Natural killer cell treated with Interleukin-12 subunit alpha and Interleukin-12 subunit beta and Interleukin-15 and Interleukin-18, amount 100 ng/mL, for 72 hours (primary cell): ENCODE results near the gene TTC7B. TPM values are rescaled to one million over a fixed set of nuclear protein-coding genes. Genes with fewer than 3 reads are reported as not detected.

Source experiments
- ATAC-seq, 2 donors: fragments of 150-1000 bp; cut with Tn5 transposase in 1 of 2; sonication (Bioruptor Pico), chemical (Tn5 transposase) in 1 of 2; 2 replicates each; pipeline ENCODE4 v1.10.0; 2021
- DNase-seq: peaks from one replicate; pipeline ENCODE4 v3.0.0; 2022; ENCODE audit warnings: low spot score
- H3K27ac Mint-ChIP-seq, 2 donors: 1 replicate in 1 of 2; 2 replicates in 1 of 2; pipeline ENCODE4 v1.8.0; 2022; ENCODE audit warnings: mixed read lengths in 2 of 2, mild to moderate bottlenecking in 1 of 2, moderate library complexity in 1 of 2
- H3K27me3 Mint-ChIP-seq, 2 donors: 1 replicate in 1 of 2; 2 replicates in 1 of 2; pipeline ENCODE4 v1.8.0; 2022; ENCODE audit warnings: mixed read lengths in 2 of 2
- H3K36me3 Mint-ChIP-seq: one replicate; pipeline ENCODE4 v1.8.0; 2022; ENCODE audit warnings: mixed read lengths
- H3K4me1 Mint-ChIP-seq, 2 donors: 1 replicate in 1 of 2; 2 replicates in 1 of 2; pipeline ENCODE4 v1.8.0; 2022; ENCODE audit warnings: low read depth in 2 of 2, mixed read lengths in 2 of 2, mild to moderate bottlenecking in 1 of 2
- H3K4me3 Mint-ChIP-seq: one replicate; pipeline ENCODE4 v1.8.0; 2022; ENCODE audit warnings: mixed read lengths
- H3K9me3 Mint-ChIP-seq: 2 replicates; pipeline ENCODE4 v1.8.0; 2022; ENCODE audit warnings: mixed read lengths
- total RNA-seq, 2 donors: library from RNA; stranded (reverse); gene quantifications; one replicate each; pipeline ENCODE4 v1.2.3, GENCODE V29; 2022

The TTC7B gene
- total RNA-seq, 2 donors from 2014 or later, result 8.9 to 24.5 TPM

GRCh38 chr14:90783344-90783743 lies 32.9 kb downstream of the TTC7B start:
- Mint-ChIP-seq H3K4me3 (no peak overlapping the region), H3K27me3 (no peaks in the 10 kb centered on the region), H3K9me3 (no peaks in the 10 kb centered on the region), H3K36me3 (no peaks in the 10 kb centered on the region), H3K27ac (no peak overlapping the region), H3K4me1 (no peaks in the 10 kb centered on the region)
- ATAC-seq (no peak), DNase-seq (no peak)

- no peak for DNase-seq
- no peak for ATAC-seq
Observed at GRCh38 chr14:90782892-90783291, 33.3 kb downstream of the TTC7B start.

GRCh38 chr14:90781876-90782275 lies 34.4 kb downstream of the TTC7B start:
- no peaks in the 10 kb centered on the region for H3K36me3 Mint-ChIP-seq
- no peak overlapping the region for H3K27ac Mint-ChIP-seq
- ATAC-seq (no peak), DNase-seq (no peak)
- no peaks in the 10 kb centered on the region for H3K27me3 Mint-ChIP-seq
- H3K9me3 Mint-ChIP-seq, result no peaks in the 10 kb centered on the region
- no peak overlapping the region for H3K4me3 Mint-ChIP-seq
- no peaks in the 10 kb centered on the region for H3K4me1 Mint-ChIP-seq

More at GRCh38 chr14:90782892-90783291, 33.3 kb downstream of the TTC7B start:
- H3K36me3 Mint-ChIP-seq, result no peaks in the 10 kb centered on the region
- H3K9me3 Mint-ChIP-seq, result no peaks in the 10 kb centered on the region
- no peaks in the 10 kb centered on the region for H3K4me1 Mint-ChIP-seq
- H3K4me3 Mint-ChIP-seq, result no peak overlapping the region
- no peak overlapping the region for H3K27ac Mint-ChIP-seq
- H3K27me3 Mint-ChIP-seq, result no peaks in the 10 kb centered on the region

GRCh38 chr14:90781344-90781761 lies 34.9 kb downstream of the TTC7B start:
- Mint-ChIP-seq H3K27ac (no peak overlapping the region), H3K4me1 (no peaks in the 10 kb centered on the region), H3K27me3 (no peaks in the 10 kb centered on the region), H3K9me3 (no peaks in the 10 kb centered on the region), H3K4me3 (no peak overlapping the region), H3K36me3 (no peaks in the 10 kb centered on the region)
- no peak for DNase-seq
- ATAC-seq, result no peak

- ATAC-seq (no peak), DNase-seq (no peak)
- no peak overlapping the region for H3K27ac Mint-ChIP-seq
- H3K36me3 Mint-ChIP-seq, result no peaks in the 10 kb centered on the region
- no peaks in the 10 kb centered on the region for H3K27me3 Mint-ChIP-seq
- H3K4me1 Mint-ChIP-seq, result no peaks in the 10 kb centered on the region
- no peak overlapping the region for H3K4me3 Mint-ChIP-seq
- no peaks in the 10 kb centered on the region for H3K9me3 Mint-ChIP-seq
Observed at GRCh38 chr14:90780519-90780918, 35.7 kb downstream of the TTC7B start.

- H3K4me3 Mint-ChIP-seq, result no peak overlapping the region
- H3K9me3 Mint-ChIP-seq, result no peaks in the 10 kb centered on the region
- H3K27ac Mint-ChIP-seq, result no peak overlapping the region
Observed at GRCh38 chr14:90778571-90779255, 37.5 kb downstream of the TTC7B start.

GRCh38 chr14:90777830-90778485 lies 38.3 kb downstream of the TTC7B start:
- ATAC-seq, result peak in 1 of 2 donors; percentile 26
- H3K9me3 Mint-ChIP-seq, result no peaks in the 10 kb centered on the region
- H3K4me1 Mint-ChIP-seq, result no peaks in the 10 kb centered on the region
- no peaks in the 10 kb centered on the region for H3K36me3 Mint-ChIP-seq
- DNase-seq, result no peak
- H3K27me3 Mint-ChIP-seq, result no peaks in the 10 kb centered on the region
- H3K4me3 Mint-ChIP-seq, result no peak overlapping the region
- no peak overlapping the region for H3K27ac Mint-ChIP-seq

More at GRCh38 chr14:90778571-90779255, 37.5 kb downstream of the TTC7B start:
- peak in 1 of 2 donors; percentile 26 for ATAC-seq
- H3K4me1 Mint-ChIP-seq, result no peaks in the 10 kb centered on the region
- H3K27me3 Mint-ChIP-seq, result no peaks in the 10 kb centered on the region
- no peaks in the 10 kb centered on the region for H3K36me3 Mint-ChIP-seq
- no peak for DNase-seq

GRCh38 chr14:90777358-90777757 lies 38.9 kb downstream of the TTC7B start:
- Mint-ChIP-seq H3K27me3 (no peaks in the 10 kb centered on the region), H3K36me3 (no peaks in the 10 kb centered on the region), H3K9me3 (no peaks in the 10 kb centered on the region), H3K27ac (no peak overlapping the region), H3K4me3 (no peak overlapping the region), H3K4me1 (no peaks in the 10 kb centered on the region)
- ATAC-seq (peak in 1 of 2 donors; percentile 16), DNase-seq (no peak)

GRCh38 chr14:90775441-90775840 lies 40.8 kb downstream of the TTC7B start:
- Mint-ChIP-seq H3K4me3 (no peak overlapping the region), H3K27ac (no peak overlapping the region)
- ATAC-seq, result no peak

GRCh38 chr14:90774316-90774715 lies 41.9 kb downstream of the TTC7B start:
- Mint-ChIP-seq H3K36me3 (no peaks in the 10 kb centered on the region), H3K9me3 (no peaks in the 10 kb centered on the region), H3K27me3 (peaks cover 0 to 2% of the 10 kb centered on the region in 2 donors), H3K4me1 (no peaks in the 10 kb centered on the region), H3K4me3 (no peak overlapping the region), H3K27ac (no peak overlapping the region)
- ATAC-seq (peak; percentile 5 to 40), DNase-seq (no peak)

More at GRCh38 chr14:90775441-90775840, 40.8 kb downstream of the TTC7B start:
- Mint-ChIP-seq H3K9me3 (no peaks in the 10 kb centered on the region), H3K27me3 (no peaks in the 10 kb centered on the region), H3K4me1 (no peaks in the 10 kb centered on the region), H3K36me3 (no peaks in the 10 kb centered on the region)
- no peak for DNase-seq

GRCh38 chr14:90773705-90774104 lies 42.5 kb downstream of the TTC7B start:
- H3K9me3 Mint-ChIP-seq, result no peaks in the 10 kb centered on the region
- H3K27ac Mint-ChIP-seq, result no peak overlapping the region
- no peak for ATAC-seq
- no peak overlapping the region for H3K4me3 Mint-ChIP-seq
- H3K27me3 Mint-ChIP-seq, result peaks cover 0 to 2% of the 10 kb centered on the region in 2 donors
- no peak for DNase-seq
- H3K36me3 Mint-ChIP-seq, result no peaks in the 10 kb centered on the region
- H3K4me1 Mint-ChIP-seq, result no peaks in the 10 kb centered on the region

- ATAC-seq (no peak), DNase-seq (no peak)
- H3K4me3 Mint-ChIP-seq, result no peak overlapping the region
- H3K36me3 Mint-ChIP-seq, result peaks cover 4% of the 10 kb centered on the region
- no peak overlapping the region for H3K27ac Mint-ChIP-seq
- H3K9me3 Mint-ChIP-seq, result peaks cover 3% of the 10 kb centered on the region
- H3K4me1 Mint-ChIP-seq, result no peaks in the 10 kb centered on the region
- peaks cover 0 to 2% of the 10 kb centered on the region in 2 donors for H3K27me3 Mint-ChIP-seq
Observed at GRCh38 chr14:90773196-90773486, 43.1 kb downstream of the TTC7B start.

- peaks cover 11% of the 10 kb centered on the region for H3K9me3 Mint-ChIP-seq
- H3K27me3 Mint-ChIP-seq, result peaks cover under 1 to 7% of the 10 kb centered on the region in 2 donors
- peaks cover 36% of the 10 kb centered on the region for H3K36me3 Mint-ChIP-seq
- H3K27ac Mint-ChIP-seq, result no peak overlapping the region
- DNase-seq (no peak), ATAC-seq (no peak)
- no peaks in the 10 kb centered on the region for H3K4me1 Mint-ChIP-seq
- H3K4me3 Mint-ChIP-seq, result no peak overlapping the region
Observed at GRCh38 chr14:90767899-90768298, 48.3 kb downstream of the TTC7B start.

- peaks cover 7 to 8% of the 10 kb centered on the region in 2 donors for H3K4me1 Mint-ChIP-seq
- peaks cover 9% of the 10 kb centered on the region for H3K9me3 Mint-ChIP-seq
- no peak overlapping the region for H3K27ac Mint-ChIP-seq
- H3K4me3 Mint-ChIP-seq, result no peak overlapping the region
- H3K27me3 Mint-ChIP-seq, result peaks cover 7 to 14% of the 10 kb centered on the region in 2 donors
- peaks cover 16% of the 10 kb centered on the region for H3K36me3 Mint-ChIP-seq
- ATAC-seq (no peak), DNase-seq (no peak)
Observed at GRCh38 chr14:90760591-90761316, 55.5 kb downstream of the TTC7B start.
